ENCODE results near the gene SPOP.

GRCh38 chr17:49588726-49589576, 88.9 kb downstream of the SPOP start:
- TF ChIP-seq REST (IDR thresholded peaks at IDR 0.05; ENCODE audit: insufficient read depth in 1 of 2, low read depth in 2 of 2, low read length in 2 of 2) (no peak), POLR2AphosphoS5 (IDR thresholded peaks at IDR 0.05; ENCODE audit: low read depth, low read length) (no peak), TAF1 (IDR thresholded peaks at IDR 0.05; ENCODE audit: borderline replicate concordance, insufficient read depth, low read length) (no peak), FOXP2 (optimal IDR thresholded peaks at IDR 0.05; ENCODE audit: borderline replicate concordance, extremely low read depth, extremely low read length, insufficient read depth) (no peak), SIN3A (IDR thresholded peaks at IDR 0.05; ENCODE audit: borderline replicate concordance, insufficient read depth, low read length) (no peak)
